Measurements from ENCODE around the gene PAX3.
"Not testable (repeated sequence)": the region's sequence is repeated elsewhere in the genome, so short reads cannot be mapped to it uniquely, and the experiment has no call there.

PAX3 gene

DNA sequence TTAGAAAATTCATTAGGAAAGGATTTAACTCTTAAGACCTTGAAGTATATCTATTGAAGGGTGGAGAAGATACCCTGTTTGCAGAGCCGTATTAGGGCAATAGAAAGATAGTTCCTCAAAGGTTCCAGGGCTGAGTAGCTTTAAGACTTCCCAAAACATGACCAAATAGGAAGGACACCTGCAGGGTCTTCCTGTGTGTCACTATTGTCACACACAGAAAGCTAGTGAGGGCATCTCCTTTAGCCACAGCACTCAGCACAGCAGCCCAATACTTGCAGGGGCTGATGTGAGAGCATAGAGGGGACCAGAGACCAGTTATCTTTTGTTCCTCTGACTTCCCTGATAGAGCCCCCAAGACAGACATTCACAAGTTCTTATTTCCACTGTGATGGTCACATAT is 93.7 kb downstream of the PAX3 start:
- no peak for DNase-seq

- no peak for DNase-seq
These were observed 95.8 kb downstream of the PAX3 start for GRCh38 chr2:222203041-222203440.

DNA sequence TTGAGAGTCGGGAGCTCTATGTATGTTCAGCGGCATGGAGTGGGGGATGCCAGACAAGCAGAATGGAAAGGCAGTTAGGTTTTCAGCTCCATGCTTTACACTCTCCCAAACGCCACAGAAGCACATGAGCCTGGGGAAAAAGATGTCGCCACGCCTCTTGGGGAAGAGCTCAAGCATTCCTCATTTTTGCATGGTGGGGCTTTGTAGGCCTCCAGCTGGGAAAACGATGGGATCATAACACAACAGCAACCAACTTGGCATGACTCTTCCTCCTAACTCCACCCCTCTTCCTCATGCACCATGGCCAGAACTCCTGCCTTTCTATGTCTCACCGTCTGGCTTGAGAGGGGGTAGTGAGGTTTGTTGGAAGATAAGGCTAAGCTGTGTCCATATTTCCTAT is 102.6 kb downstream of the PAX3 start:
- no peak for DNase-seq

DNA sequence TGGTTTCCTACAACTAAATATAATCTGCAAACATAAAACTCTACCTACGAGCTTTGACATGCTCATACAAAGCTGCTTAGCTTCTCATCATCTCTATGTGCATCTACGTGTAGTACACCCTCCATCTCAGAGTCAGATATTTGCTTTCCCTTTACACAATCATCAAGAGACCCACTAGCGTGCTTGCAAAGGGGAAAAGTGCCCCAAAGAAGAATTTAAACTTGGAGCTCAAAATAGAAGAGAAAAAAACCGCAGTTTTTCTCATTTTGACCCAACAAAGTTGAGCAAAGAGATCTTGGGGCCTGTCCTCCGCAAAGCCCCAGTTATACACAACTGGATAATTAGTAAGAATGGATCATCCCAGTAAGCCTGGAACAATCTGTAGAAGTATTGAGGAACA is 104.1 kb downstream of the PAX3 start:
- DNase-seq = no peak

DNA sequence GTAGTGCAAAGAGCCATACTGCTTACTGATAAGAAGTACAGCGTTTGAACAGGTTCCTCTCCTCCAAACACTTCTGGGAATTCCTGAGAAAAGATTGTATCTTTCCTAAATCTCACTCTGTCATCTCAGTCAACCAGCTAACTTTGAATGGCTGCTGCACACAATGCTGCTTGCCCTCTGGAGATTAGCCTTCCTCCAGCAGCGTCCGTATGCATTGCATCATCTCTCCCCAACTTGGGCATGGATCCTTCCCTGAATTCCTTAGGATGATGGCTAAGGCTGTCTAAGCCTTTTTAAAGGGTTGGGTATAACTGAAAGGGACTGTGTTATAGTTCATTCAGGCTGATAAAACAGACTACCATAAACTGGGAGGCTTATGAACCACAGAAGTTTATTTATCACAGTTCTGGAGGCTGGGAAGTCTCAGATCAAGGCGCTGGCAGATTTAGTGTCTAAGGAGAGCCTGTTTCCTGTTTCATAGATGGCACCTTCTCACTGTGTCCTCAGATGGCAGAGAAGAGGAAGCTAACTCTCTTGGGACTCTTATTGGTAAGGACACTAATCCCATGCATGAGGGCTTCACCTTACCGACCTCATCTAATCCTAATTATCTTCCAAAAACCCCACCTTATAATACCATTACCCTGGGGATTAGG is 105.3 kb downstream of the PAX3 start:
- DNase-seq = no peak

DNA sequence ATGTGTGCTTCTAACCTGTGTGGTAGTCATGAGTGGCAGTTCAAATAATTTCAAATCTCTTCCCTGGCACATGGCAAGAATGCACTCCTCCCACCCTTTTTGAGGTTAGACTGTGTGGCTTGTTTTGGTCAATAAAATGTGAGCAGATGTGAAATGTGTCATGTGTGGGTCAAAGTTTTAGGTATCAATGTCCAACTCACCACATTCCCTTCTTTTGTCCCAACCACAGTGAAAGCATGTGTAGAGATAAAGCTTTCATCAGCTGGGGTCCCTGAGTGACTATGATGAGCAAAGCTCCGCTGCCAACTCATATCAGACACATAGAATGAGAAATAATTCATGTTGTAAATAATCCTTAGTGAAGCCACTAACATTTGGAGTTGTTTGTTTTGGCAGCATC is 118.2 kb downstream of the PAX3 start:
- DNase-seq = no peak

- DNase-seq = no peak
These were observed 119.2 kb downstream of the PAX3 start for GRCh38 chr2:222179592-222179991.

GRCh38 chr2:222178450-222178849 is 120.3 kb downstream of the PAX3 start:
- no peak for DNase-seq

- DNase-seq = no peak
These were observed 121.9 kb downstream of the PAX3 start for GRCh38 chr2:222176890-222177289.

GRCh38 chr2:222174450-222174849 is 124.3 kb downstream of the PAX3 start:
- DNase-seq = no peak

DNA sequence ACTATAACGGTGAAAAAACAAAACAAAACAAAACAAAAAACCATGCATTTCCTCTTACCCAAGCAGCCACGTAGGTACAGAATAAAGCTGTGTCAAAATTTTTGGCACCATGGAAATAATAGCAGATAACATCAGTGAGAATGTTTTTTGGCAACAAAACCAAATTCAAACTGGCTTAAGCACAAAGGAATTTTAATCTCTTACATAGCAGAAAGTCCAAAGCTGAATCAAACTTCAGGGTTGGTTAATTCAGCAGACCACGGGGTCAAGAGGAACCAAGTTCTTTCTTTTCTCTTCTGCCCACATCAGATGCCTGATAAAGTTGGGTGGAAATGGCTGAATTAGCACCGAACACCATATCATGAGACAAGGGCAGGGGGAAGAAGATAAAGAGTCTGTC is 129.5 kb downstream of the PAX3 start:
- no peak for DNase-seq

DNA sequence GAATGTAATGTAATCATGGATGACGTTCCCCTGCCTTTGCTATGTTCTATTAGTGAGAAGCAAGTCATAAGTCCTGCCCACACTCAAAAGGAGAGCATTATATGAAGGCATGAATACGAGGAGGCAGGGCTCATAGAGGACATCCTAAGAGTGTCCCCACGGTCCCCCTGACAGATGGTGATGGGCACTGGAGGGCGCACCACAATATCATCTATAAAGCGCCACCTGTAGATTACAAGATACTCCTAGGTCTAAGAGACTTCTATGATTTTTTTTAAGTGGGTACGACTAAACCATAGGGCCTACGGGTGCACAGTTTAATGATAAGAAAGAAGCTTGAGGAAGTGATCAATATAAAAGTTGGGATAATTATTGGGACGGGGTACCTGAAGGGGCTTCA is 131.0 kb downstream of the PAX3 start:
- no peak for DNase-seq

GRCh38 chr2:222160944-222161343 is 137.9 kb downstream of the PAX3 start:
- no peak for DNase-seq

DNA sequence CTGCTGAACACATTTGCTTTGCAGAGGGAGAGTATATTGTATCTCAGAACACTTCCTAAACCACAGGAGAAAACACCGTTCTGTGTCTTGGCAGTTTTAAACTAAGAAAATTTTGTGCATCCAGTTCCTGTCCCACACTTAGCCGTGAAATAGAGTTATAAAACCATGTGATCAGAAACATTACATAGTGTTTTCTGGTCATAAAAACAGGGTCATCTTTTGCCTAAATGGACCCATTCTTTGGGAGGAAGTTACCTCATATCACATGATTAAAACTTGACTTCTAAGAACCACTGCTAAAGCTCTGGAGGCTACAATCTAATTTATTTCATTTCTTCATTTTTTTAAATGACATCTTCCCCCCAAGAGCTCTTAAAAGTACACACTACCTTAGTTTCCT is 138.7 kb downstream of the PAX3 start:
- no peak for DNase-seq

DNA sequence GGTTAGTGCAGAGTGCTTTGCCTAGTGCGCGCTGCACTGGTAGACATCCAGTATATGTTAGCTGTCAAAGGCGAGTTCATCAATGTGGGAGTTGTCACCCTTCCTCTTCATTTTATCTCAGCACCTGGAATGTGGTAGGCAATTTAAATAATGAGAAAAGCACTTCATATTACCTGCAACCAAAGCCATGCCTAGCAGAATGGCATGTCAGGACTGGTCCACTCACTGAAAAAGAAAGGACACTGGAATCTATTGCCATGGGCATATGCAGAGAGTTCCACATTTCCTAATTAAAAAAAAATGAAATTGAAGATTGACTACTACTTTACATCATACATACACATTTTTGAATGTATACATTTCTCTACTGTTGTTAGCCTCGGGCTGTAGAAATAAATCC is 139.6 kb downstream of the PAX3 start:
- no peak for DNase-seq

DNA sequence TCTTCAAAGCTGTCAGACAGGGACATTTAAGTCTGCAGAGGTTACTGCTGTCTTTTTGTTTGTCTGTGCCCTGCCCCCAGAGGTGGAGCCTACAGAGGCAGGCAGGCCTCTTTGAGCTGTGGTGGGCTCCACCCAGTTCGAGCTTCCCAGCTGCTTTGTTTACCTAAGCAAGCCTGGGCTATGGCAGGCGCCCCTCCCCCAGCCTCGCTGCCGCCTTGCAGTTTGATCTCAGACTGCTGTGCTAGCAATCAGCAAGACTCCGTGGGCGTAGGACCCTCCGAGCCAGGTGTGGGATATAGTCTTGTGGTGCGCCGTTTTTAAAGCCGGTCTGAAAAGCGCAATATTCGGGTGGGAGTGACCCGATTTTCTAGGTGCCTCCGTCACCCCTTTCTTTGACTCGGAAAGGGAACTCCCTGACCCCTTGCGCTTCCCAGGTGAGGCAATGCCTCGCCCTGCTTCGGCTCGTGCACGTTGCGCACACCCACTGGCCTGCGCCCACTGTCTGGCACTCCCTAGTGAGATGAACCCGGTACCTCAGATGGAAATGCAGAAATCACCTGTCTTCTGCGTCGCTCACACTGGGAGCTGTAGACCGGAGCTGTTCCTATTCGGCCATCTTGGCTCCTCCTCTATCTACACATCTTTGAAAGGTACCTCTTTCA is 143.7 kb downstream of the PAX3 start:
- DNase-seq = not testable (repeated sequence)
